SK-N-MC (cell line): ENCODE results near the gene GRIK3.

Source experiments
- EZH2 ChIP-seq: fragments of 200-600 bp; sonication (generic); IDR thresholded peaks from one replicate; pipeline ENCODE4 v1.6.1; 2017; ENCODE audit warnings: antibody characterized with exemption
- POLR2AphosphoS5 ChIP-seq: IDR thresholded peaks from 2 replicates; pipeline ENCODE4 v1.6.1; 2012; ENCODE audit warnings: mild to moderate bottlenecking, low read depth, low read length, borderline replicate concordance

DNA sequence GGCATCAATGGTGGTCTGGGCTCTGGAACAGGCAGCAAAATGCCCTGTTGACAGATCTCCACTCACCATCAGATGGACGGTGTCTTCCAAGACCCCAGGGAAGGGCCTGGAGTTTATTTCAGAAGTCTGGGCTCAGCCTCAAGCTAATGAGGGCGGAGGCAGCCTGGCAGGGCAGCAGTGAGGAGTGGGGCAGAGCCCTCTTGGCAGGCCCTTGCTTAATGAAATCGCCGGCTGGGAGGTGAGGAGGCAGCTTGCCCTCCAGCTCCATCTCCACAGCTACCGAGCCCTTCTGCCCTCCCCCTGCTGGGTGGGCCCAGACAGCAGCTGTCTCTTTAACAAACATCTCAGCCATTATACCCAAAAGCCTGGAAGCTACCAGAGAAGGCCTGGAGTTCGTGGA lies 22.0 kb upstream of the GRIK3 start:
- TF ChIP-seq EZH2 (no peak), POLR2AphosphoS5 (no peak)
